ENCODE results near the gene MCTP1.

DNA sequence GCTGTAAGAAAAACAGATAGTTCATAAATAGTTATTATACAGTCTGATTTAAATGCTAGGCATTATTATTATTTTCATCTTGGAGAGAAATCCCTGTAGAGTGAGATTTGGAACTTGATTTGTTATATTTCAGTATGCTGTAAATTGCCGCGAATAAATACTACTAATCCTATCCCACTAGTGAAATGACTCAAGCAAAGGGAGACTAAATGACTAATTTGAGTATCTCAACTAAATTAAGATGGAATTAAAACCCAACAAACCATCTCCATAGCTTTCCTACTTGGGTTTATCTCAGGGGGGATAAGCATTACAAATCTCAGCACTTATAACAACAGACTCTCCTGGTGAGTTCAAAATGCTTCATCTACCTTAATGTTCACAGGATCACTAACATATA lies 206.0 kb downstream of the MCTP1 start:
- TF ChIP-seq CTCF (IDR thresholded peaks at IDR 0.05; ENCODE audit: poor library complexity) (no peak), EZH2phosphoT487 (IDR thresholded peaks at IDR 0.05; ENCODE audit: low read depth, severe bottlenecking, unreplicated experiment) (no peak), EZH2 (IDR thresholded peaks at IDR 0.05; ENCODE audit: borderline replicate concordance) (no peak)

Data from hepatocyte (in vitro differentiated cells).